Anterior cingulate cortex (tissue), 58 donors: ENCODE results near the gene TRIM33.
"Not testable (repeated sequence)": the region's sequence is repeated elsewhere in the genome, so short reads cannot be mapped to it uniquely, and the experiment has no call there.

ENCODE experiments used
- DNase-seq, 58 donors: peaks; one replicate each; lab custom pipeline; 2025; lab: John Stamatoyannopoulos, UW

TRIM33 gene

GRCh38 chr1:114512595-114513280 is 1.7 kb upstream of the TRIM33 start:
- DNase-seq = no peak

- peak in 44 of 58 donors; percentile 6 to 67 (median 50) for DNase-seq
These were observed 550 bp downstream of the TRIM33 start for GRCh38 chr1:114510274-114511031.

- DNase-seq = peak in 3 of 58 donors; percentile 21 to 28 (median 27)
These were observed 1.3 kb downstream of the TRIM33 start for GRCh38 chr1:114509596-114510273.

GRCh38 chr1:114508386-114508898 is 2.6 kb downstream of the TRIM33 start:
- DNase-seq = no peak

- DNase-seq = no peak
These were observed 3.5 kb downstream of the TRIM33 start for GRCh38 chr1:114507513-114507912.

GRCh38 chr1:114505148-114505561 is 5.8 kb downstream of the TRIM33 start:
- no peak for DNase-seq

GRCh38 chr1:114503916-114504422 is 7.0 kb downstream of the TRIM33 start:
- no peak for DNase-seq

DNA sequence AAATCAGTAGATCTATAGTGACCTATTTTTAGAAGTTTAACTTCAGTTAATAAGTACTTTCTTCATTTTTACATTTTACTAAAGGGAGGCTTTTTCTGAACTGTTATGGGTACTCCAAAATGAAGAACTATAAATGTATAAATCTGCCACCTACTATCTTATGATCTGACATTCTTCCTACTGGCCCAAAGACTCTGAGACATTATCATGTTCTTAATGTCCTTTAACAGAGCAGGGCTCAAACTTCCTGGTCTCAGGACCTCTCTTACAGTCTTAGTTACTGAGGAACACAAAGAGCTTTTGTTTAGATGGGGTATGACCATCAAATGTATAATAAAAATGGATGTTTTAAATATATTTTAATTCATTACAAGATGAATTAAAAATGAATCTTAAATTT is 8.9 kb downstream of the TRIM33 start:
- no peak for DNase-seq

DNA sequence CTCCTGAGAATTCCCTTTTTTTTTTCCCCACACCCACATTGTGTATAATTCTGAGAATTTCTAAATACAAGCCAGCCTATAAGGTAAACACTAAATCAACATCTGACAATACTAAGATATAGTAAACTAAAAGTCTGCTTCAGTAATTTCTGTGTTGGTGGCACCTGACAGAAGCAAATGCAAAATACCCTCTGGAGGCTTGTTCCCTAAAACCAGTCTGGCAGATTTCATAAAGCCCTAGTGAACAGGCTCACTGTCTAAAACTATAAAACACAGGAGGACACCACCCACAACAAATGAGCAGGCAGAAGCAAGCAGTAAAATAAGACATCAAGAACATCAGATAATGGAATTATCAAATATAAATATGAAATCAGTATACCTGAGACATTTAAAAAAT is 11.5 kb downstream of the TRIM33 start:
- no peak for DNase-seq

- DNase-seq = no peak
These were observed 14.9 kb downstream of the TRIM33 start for GRCh38 chr1:114496089-114496488.

GRCh38 chr1:114495486-114495885 is 15.5 kb downstream of the TRIM33 start:
- no peak for DNase-seq

- no peak for DNase-seq
These were observed 18.0 kb downstream of the TRIM33 start for GRCh38 chr1:114492978-114493377.

DNA sequence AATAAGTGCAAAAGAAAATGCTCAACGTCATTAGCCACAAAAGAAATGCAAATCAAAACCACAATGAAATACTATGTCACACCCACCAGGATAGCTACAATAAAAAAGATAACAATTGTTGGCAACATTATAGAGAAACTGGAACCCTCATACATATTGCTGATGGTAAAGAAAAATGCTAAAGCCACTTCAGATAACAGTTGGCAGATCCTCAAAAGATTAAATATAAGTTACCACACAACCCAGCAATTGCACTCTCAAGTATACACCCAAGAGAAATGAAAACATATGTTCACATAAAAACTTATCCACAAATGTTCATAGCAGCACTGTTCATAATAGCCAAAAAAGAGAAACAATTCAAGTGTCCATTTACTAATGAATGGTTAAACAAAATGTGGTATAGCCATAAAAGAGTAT is 20.7 kb downstream of the TRIM33 start:
- DNase-seq = no peak

DNA sequence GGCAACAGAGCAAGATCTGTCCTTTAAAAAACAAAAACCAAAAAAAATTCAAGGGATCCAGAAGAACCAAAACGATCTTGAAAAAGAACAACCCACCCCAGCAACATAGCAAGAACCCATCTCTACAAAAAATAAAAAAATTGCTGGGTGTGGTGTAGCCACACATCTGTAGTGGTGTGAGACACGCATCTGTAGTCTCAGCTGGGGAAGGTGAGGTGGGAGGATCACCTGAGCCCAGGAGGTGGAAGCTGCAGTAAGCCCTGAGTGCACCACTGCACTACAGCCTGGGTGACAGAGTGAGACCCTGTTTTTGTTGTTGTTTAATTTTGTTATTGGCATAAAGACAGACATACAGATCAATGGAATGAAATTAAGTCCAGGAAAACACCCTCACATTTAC is 22.3 kb downstream of the TRIM33 start:
- DNase-seq = no peak

DNA sequence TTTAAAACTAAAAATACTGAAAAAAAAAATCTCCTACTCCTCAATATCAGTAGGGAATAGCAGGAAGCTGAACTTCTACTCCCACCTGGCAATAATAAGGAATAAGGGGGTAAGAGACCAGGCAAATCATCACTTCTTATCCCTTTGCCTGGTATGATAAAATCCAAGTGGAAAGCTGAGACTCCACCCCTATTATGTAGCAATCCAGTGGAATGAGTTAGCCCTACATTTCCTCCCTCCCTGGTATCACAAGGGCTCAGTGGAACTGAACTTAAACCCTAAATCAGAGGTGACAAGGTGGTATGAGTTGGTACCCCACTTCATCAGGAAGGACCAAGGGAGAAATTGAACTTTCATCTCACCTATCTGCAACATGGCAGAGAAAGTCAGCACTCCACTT is 25.7 kb downstream of the TRIM33 start:
- DNase-seq = no peak

DNA sequence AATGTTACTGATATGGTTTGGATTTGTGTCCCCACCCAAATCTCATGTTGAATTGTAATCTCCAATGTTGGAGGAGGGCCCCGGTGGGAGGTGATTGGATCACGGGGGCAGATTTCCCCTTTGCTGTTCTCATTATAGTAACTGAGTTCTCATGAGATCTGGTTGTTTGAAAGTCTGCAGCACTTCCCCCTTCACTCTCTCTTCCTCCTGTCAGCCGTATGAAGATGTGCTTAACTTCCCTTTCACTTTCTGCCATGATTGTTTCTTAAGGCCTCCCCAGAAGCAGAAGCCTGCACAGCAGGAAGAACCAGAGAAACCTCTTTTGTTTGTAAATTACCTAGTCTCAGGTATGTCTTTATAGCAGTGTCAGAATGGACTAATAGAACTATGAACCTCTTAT is 28.4 kb downstream of the TRIM33 start:
- DNase-seq = no peak

DNA sequence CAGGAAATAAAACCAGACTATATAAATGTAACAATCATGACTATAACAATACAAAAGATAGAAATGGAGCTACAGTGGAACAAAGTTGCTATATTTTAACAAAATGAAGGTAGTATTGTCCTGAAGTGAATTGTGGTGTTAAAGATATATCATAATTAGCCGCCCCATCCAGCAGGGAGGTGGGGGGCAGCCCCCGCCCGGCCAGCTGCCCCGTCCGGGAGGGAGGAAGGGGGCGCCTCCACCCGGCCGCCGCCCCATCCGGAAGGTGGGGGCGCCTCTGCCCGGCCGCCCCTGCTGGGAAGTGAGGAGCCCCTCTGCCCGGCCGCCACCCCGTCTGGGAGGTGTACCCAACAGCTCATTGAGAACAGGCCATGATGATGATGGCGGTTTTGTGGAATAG is 31.4 kb downstream of the TRIM33 start:
- DNase-seq = not testable (repeated sequence)

- no peak for DNase-seq
These were observed 31.9 kb downstream of the TRIM33 start for GRCh38 chr1:114479134-114479533.

GRCh38 chr1:114473796-114474195 is 37.2 kb downstream of the TRIM33 start:
- DNase-seq = no peak

- no peak for DNase-seq
These were observed 38.6 kb downstream of the TRIM33 start for GRCh38 chr1:114472408-114472807.

DNA sequence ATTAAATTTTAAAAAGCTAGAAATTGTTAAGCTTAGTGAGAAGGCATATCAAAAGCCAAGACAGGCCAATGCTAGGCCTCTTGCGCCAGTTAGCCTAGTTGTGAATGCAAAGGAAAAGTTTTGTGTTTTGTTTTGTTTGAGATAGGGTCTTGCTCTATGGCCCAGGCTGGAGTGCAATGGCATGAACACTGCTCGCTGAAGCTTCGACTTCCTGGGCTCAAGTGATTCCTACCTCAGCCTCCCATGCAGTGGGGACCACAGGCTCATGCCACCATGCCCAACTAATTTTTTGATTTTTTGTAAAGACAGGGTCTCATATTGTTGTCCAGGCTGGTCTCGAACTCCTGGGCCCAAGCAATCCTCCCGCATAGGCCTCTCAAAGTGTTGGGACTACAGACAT is 40.3 kb downstream of the TRIM33 start:
- DNase-seq = no peak
